CD14-positive monocyte (primary cell): ENCODE data around the gene TMEM184A. TPM values are rescaled to one million over a fixed set of nuclear protein-coding genes. Genes with fewer than 3 reads are reported as not detected.

ENCODE experiments used
- DNase-seq, 3 donors: peaks; one replicate each; pipeline ENCODE4 v3.0.0-alpha.2; 2011 to 2022
- H2AFZ ChIP-seq: 2 replicates; pipeline ENCODE4 v1.6.0; 2012; ENCODE audit warnings: mild to moderate bottlenecking, low read depth, low read length, inconsistent platforms; ENCODE audit not compliant: insufficient read depth, poor library complexity, severe bottlenecking
- H3K27ac ChIP-seq, 2 donors: 1 replicate in 1 of 2; 2 replicates in 1 of 2; pipeline ENCODE4 v1.5.1; 2012 to 2013; ENCODE audit warnings: low read length in 2 of 2, control low read depth in 1 of 2, inconsistent platforms in 1 of 2, low read depth in 1 of 2, mild to moderate bottlenecking in 1 of 2
- H3K27me3 ChIP-seq, 2 donors: one replicate each; pipeline versions ENCODE4 v1.6.0 to v1.6.1; 2011 to 2013; ENCODE audit warnings: low read length in 2 of 2; ENCODE audit not compliant: control insufficient read depth in 2 of 2, insufficient read depth in 2 of 2
- H3K36me3 ChIP-seq, 2 donors: replicated peaks in 1 of 2; 1 replicate in 1 of 2; 2 replicates in 1 of 2; pipeline versions ENCODE4 v1.5.1 to v1.6.1; 2012 to 2013; ENCODE audit warnings: low read length in 2 of 2, control low read depth in 1 of 2, inconsistent platforms in 1 of 2, mild to moderate bottlenecking in 1 of 2; ENCODE audit not compliant: insufficient read depth in 2 of 2, control insufficient read depth in 1 of 2
- H3K4me1 ChIP-seq, 2 donors: 1 replicate in 1 of 2; 2 replicates in 1 of 2; pipeline versions ENCODE4 v1.5.1 to v1.6.1; 2012 to 2013; ENCODE audit warnings: low read length in 2 of 2, control low read depth in 1 of 2, inconsistent platforms in 1 of 2, mild to moderate bottlenecking in 1 of 2, moderate library complexity in 1 of 2; ENCODE audit not compliant: insufficient read depth in 2 of 2, control insufficient read depth in 1 of 2
- H3K4me2 ChIP-seq: replicated peaks from 2 replicates; pipeline ENCODE3; 2012; ENCODE audit warnings: low read length, moderate library complexity, mild to moderate bottlenecking; ENCODE audit not compliant: poor library complexity, severe bottlenecking; ENCODE audit errors: extremely low read depth
- H3K4me3 ChIP-seq, 3 experiments: fragments of 200-600 bp in 1 of 3; sonication (generic) in 1 of 3; replicated peaks in 1 of 3; 1 replicate in 2 of 3; 2 replicates in 1 of 3; pipeline ENCODE4 v1.5.1; 2011 to 2013; ENCODE audit warnings: low read length in 3 of 3, mild to moderate bottlenecking in 3 of 3, control low read depth in 2 of 3, low read depth in 2 of 3, inconsistent platforms in 1 of 3, moderate library complexity in 1 of 3
- H3K79me2 ChIP-seq: 2 replicates; pipeline ENCODE4 v1.6.0; 2012; ENCODE audit warnings: mild to moderate bottlenecking, control low read depth, inconsistent platforms, low read length, moderate library complexity; ENCODE audit not compliant: insufficient read depth
- H3K9ac ChIP-seq: 2 replicates; pipeline ENCODE4 v1.6.0; 2017; ENCODE audit warnings: low read length, mild to moderate bottlenecking; ENCODE audit not compliant: insufficient read depth, poor library complexity, severe bottlenecking
- H3K9me3 ChIP-seq, 2 donors: replicated peaks in 1 of 2; 1 replicate in 1 of 2; 2 replicates in 1 of 2; pipeline versions ENCODE4 v1.5.1 to v1.6.1; 2012 to 2013; ENCODE audit warnings: low read length in 2 of 2, control low read depth in 1 of 2; ENCODE audit not compliant: control insufficient read depth in 1 of 2, insufficient read depth in 1 of 2
- H4K20me1 ChIP-seq: 2 replicates; pipeline ENCODE4 v1.6.0; 2012; ENCODE audit warnings: mild to moderate bottlenecking, low read length, control low read depth, moderate library complexity; ENCODE audit not compliant: insufficient read depth
- H3K27ac Mint-ChIP-seq, 7 donors: one replicate each; pipeline ENCODE4 v1.8.0; 2020; ENCODE audit warnings: mild to moderate bottlenecking in 7 of 7, mixed read lengths in 7 of 7, moderate library complexity in 6 of 7, inconsistent platforms in 2 of 7
- H3K27me3 Mint-ChIP-seq, 3 donors: one replicate each; pipeline ENCODE4 v1.8.0; 2021 to 2022; ENCODE audit warnings: low read depth in 3 of 3, mild to moderate bottlenecking in 3 of 3, mixed read lengths in 3 of 3, moderate library complexity in 3 of 3, inconsistent platforms in 1 of 3
- H3K36me3 Mint-ChIP-seq, 2 donors: one replicate each; pipeline ENCODE4 v1.8.0; 2020; ENCODE audit warnings: mixed read lengths in 2 of 2, inconsistent platforms in 1 of 2, mild to moderate bottlenecking in 1 of 2
- H3K4me1 Mint-ChIP-seq: one replicate; pipeline ENCODE4 v1.8.0; 2020; ENCODE audit warnings: mild to moderate bottlenecking, mixed read lengths
- H3K4me3 Mint-ChIP-seq, 2 donors: one replicate each; pipeline ENCODE4 v1.8.0; 2020; ENCODE audit warnings: mild to moderate bottlenecking in 2 of 2, mixed read lengths in 2 of 2, moderate library complexity in 1 of 2
- H3K9me3 Mint-ChIP-seq, 7 donors: one replicate each; pipeline ENCODE4 v1.8.0; 2020 to 2022; ENCODE audit warnings: mixed read lengths in 7 of 7, mild to moderate bottlenecking in 6 of 7, moderate library complexity in 6 of 7, inconsistent platforms in 2 of 7
- CTCF ChIP-seq: fragments of 200-600 bp; IDR thresholded peaks from one replicate; pipeline ENCODE4 v1.8.0; 2022; ENCODE audit warnings: antibody characterized with exemption, mild to moderate bottlenecking
- WGBS: methylation state at CpG from one replicate; pipeline ENCODE4 v1.1.5; 2013; ENCODE audit warnings: missing lambda C conversion rate; ENCODE audit not compliant: insufficient coverage; 5-methylcytosine and 5-hydroxymethylcytosine counted together
- intact Hi-C, 2 donors: fragments of 100-400 bp; cut with micrococcal nuclease; formaldehyde crosslinking; loops; one replicate each; pipeline versions ENCODE4 v1.15.0 to v1.15.1; 2023
- polyA plus RNA-seq, 3 donors: library from polyadenylated mRNA; depleted of rRNA in 1 of 3; unstranded in 2 of 3; stranded (reverse) in 1 of 3; fragments of 300-500 nt in 2 of 3; fragments of >200 nt in 1 of 3; fragmentation: Illumina TruSeq in 2 of 3; gene quantifications; 1 replicate in 2 of 3; 2 replicates in 1 of 3; pipeline ENCODE4 v1.2.3, GENCODE V29; 2012 to 2021

The TMEM184A gene
- polyA plus RNA-seq, 3 donors: not detected

- H3K36me3 Mint-ChIP-seq: peaks cover 60 to 88% of the 10 kb centered on the region in 2 donors
- H3K9me3 Mint-ChIP-seq: no peaks in the 10 kb centered on the region
- H3K27me3 Mint-ChIP-seq: no peaks in the 10 kb centered on the region
- no peak for DNase-seq
- peaks cover 5% of the 10 kb centered on the region for H4K20me1 ChIP-seq
- no peaks in the 10 kb centered on the region for H3K79me2 ChIP-seq
- WGBS: 95% methylated on average over 25 of the region's 25 CpGs
- H3K27me3 ChIP-seq: no peaks in the 10 kb centered on the region
- H3K4me3 Mint-ChIP-seq: no peak overlapping the region
- intact Hi-C loops: loop anchor here in 1 of 2 donors (10.0 kb wide), 1 partner anchor 850 kb away; no protein-coding TSS in a partner anchor
- no peaks in the 10 kb centered on the region for H3K4me1 Mint-ChIP-seq
- H3K36me3 ChIP-seq: peaks cover 80 to 99% of the 10 kb centered on the region in 2 donors
- H2AFZ ChIP-seq: no peak overlapping the region
- no peaks in the 10 kb centered on the region for H3K4me1 ChIP-seq
- H3K9ac ChIP-seq: no peak overlapping the region
- no peak overlapping the region for H3K4me2 ChIP-seq
- H3K27ac ChIP-seq: no peak overlapping the region
- no peak for TF ChIP-seq CTCF
- H3K4me3 ChIP-seq: no peak overlapping the region
- no peak overlapping the region for H3K27ac Mint-ChIP-seq
- no peaks in the 10 kb centered on the region for H3K9me3 ChIP-seq
Measured at GRCh38 chr7:1494447-1494846, 61.6 kb downstream of the TMEM184A start.

GRCh38 chr7:1493571-1493970 lies 62.4 kb downstream of the TMEM184A start:
- Mint-ChIP-seq H3K4me1 (no peaks in the 10 kb centered on the region), H3K27ac (no peak overlapping the region), H3K27me3 (no peaks in the 10 kb centered on the region), H3K4me3 (no peak overlapping the region), H3K36me3 (peaks cover 67 to 93% of the 10 kb centered on the region in 2 donors), H3K9me3 (no peaks in the 10 kb centered on the region)
- Histone ChIP-seq H3K27ac (no peak overlapping the region), H3K9me3 (no peaks in the 10 kb centered on the region), H3K4me1 (no peaks in the 10 kb centered on the region), H3K4me2 (no peak overlapping the region), H3K79me2 (no peaks in the 10 kb centered on the region), H3K4me3 (no peak overlapping the region), H2AFZ (no peak overlapping the region), H4K20me1 (peaks cover 7% of the 10 kb centered on the region), H3K9ac (no peak overlapping the region), H3K27me3 (no peaks in the 10 kb centered on the region), H3K36me3 (peaks cover 83 to 100% of the 10 kb centered on the region in 2 donors)
- intact Hi-C loops: loop anchor here in 1 of 2 donors (10.0 kb wide), 1 partner anchor 851 kb away; no protein-coding TSS in a partner anchor
- TF ChIP-seq CTCF: no peak
- DNase-seq: no peak
- WGBS: 98% methylated on average over 25 of the region's 26 CpGs
